ENCODE data around the gene MBP.

- TF ChIP-seq, protein P1, sequence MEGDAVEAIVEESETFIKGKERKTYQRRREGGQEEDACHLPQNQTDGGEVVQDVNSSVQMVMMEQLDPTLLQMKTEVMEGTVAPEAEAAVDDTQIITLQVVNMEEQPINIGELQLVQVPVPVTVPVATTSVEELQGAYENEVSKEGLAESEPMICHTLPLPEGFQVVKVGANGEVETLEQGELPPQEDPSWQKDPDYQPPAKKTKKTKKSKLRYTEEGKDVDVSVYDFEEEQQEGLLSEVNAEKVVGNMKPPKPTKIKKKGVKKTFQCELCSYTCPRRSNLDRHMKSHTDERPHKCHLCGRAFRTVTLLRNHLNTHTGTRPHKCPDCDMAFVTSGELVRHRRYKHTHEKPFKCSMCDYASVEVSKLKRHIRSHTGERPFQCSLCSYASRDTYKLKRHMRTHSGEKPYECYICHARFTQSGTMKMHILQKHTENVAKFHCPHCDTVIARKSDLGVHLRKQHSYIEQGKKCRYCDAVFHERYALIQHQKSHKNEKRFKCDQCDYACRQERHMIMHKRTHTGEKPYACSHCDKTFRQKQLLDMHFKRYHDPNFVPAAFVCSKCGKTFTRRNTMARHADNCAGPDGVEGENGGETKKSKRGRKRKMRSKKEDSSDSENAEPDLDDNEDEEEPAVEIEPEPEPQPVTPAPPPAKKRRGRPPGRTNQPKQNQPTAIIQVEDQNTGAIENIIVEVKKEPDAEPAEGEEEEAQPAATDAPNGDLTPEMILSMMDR (conservative IDR thresholded peaks at IDR 0.05; ENCODE audit: low read depth, low read length) = no peak
- no peak for TF ChIP-seq EZH2 (IDR thresholded peaks at IDR 0.05; ENCODE audit: borderline replicate concordance, low read depth, low read length, poor library complexity, severe bottlenecking)
Observed at GRCh38 chr18:77071711-77072292, 60.8 kb downstream of the MBP start.
